ENCODE measurements around the gene WASF2. TPM values are rescaled to one million over a fixed set of nuclear protein-coding genes. Genes with fewer than 3 reads are reported as not detected.
"Not testable (repeated sequence)": the region's sequence is repeated elsewhere in the genome, so short reads cannot be mapped to it uniquely, and the experiment has no call there.

WASF2 gene
- total RNA-seq, 3 donors from 2014 or later: 131 to 159 (median 134) TPM

GRCh38 chr1:27413004-27413403, 77.0 kb downstream of the WASF2 start:
- Histone ChIP-seq H3K9me3 (no peaks in the 10 kb centered on the region), H3K4me1 (ENCODE audit: low read depth) (no peaks in the 10 kb centered on the region), H3K36me3 (ENCODE audit: low read depth) (no peaks in the 10 kb centered on the region), H3K4me3 (no peak overlapping the region)
- DNase-seq (no peak), ATAC-seq (no peak)
- no peak for TF ChIP-seq CTCF (IDR thresholded peaks at IDR 0.05)
- intact Hi-C loops (cut with DNase I, micrococcal nuclease): loop anchor here in 1 of 2 donors (10.0 kb wide), 1 partner anchor 192 kb away; the partner anchor contains the start of gene AHDC1

- Histone ChIP-seq H3K36me3 (ENCODE audit: low read depth) (no peaks in the 10 kb centered on the region), H3K4me1 (ENCODE audit: low read depth) (no peaks in the 10 kb centered on the region), H3K9me3 (no peaks in the 10 kb centered on the region), H3K4me3 (no peak overlapping the region)
- ATAC-seq: no peak
- no peak for DNase-seq
- TF ChIP-seq CTCF (IDR thresholded peaks at IDR 0.05): no peak
- intact Hi-C loops (cut with DNase I, micrococcal nuclease): loop anchor here in 1 of 2 donors (10.0 kb wide), 1 partner anchor 192 kb away; the partner anchor contains the start of gene AHDC1
These were observed 77.5 kb downstream of the WASF2 start for GRCh38 chr1:27412502-27412901.

GRCh38 chr1:27410709-27411108, 79.3 kb downstream of the WASF2 start:
- intact Hi-C loops (cut with DNase I, micrococcal nuclease): loop anchor here in 1 of 2 donors (10.0 kb wide), 1 partner anchor 194 kb away; the partner anchor contains the start of gene AHDC1
- H3K36me3 ChIP-seq (ENCODE audit: low read depth): no peaks in the 10 kb centered on the region
- no peak overlapping the region for H3K4me3 ChIP-seq
- DNase-seq: no peak
- TF ChIP-seq CTCF (IDR thresholded peaks at IDR 0.05): no peak
- H3K4me1 ChIP-seq (ENCODE audit: low read depth): peaks cover 7% of the 10 kb centered on the region
- no peak for ATAC-seq
- H3K9me3 ChIP-seq: no peaks in the 10 kb centered on the region

- TF ChIP-seq CTCF (IDR thresholded peaks at IDR 0.05): no peak
- H3K4me3 ChIP-seq: no peak overlapping the region
- no peaks in the 10 kb centered on the region for H3K9me3 ChIP-seq
- peaks cover 12% of the 10 kb centered on the region for H3K4me1 ChIP-seq (ENCODE audit: low read depth)
- intact Hi-C loops (cut with DNase I, micrococcal nuclease): loop anchor here in 1 of 2 donors (10.0 kb wide), 1 partner anchor 195 kb away; the partner anchor contains the start of gene AHDC1
- no peak for DNase-seq
- ATAC-seq: no peak
- H3K36me3 ChIP-seq (ENCODE audit: low read depth): no peaks in the 10 kb centered on the region
These were observed 80.3 kb downstream of the WASF2 start for GRCh38 chr1:27409669-27410068.

GRCh38 chr1:27408151-27408550, 81.8 kb downstream of the WASF2 start:
- ATAC-seq (no peak), DNase-seq (no peak)
- H3K4me1 ChIP-seq (ENCODE audit: low read depth): peaks cover 12% of the 10 kb centered on the region
- intact Hi-C loops (cut with DNase I, micrococcal nuclease): no loop called here
- no peaks in the 10 kb centered on the region for H3K9me3 ChIP-seq
- H3K36me3 ChIP-seq (ENCODE audit: low read depth): no peaks in the 10 kb centered on the region
- H3K4me3 ChIP-seq: no peak overlapping the region
- TF ChIP-seq CTCF (IDR thresholded peaks at IDR 0.05): no peak

- DNase-seq; ATAC-seq; H3K9me3 ChIP-seq; H3K36me3 ChIP-seq (ENCODE audit: low read depth); H3K4me3 ChIP-seq; intact Hi-C loops (cut with DNase I, micrococcal nuclease): not testable (repeated sequence)
- H3K4me1 ChIP-seq (ENCODE audit: low read depth): peaks cover 21% of the 10 kb centered on the region
These were observed 83.2 kb downstream of the WASF2 start for GRCh38 chr1:27406791-27407190.
